Effector CD8-positive, alpha-beta T cell (primary cell): ENCODE results near the gene SEMA6C.

Experiments
- DNase-seq: peaks from one replicate; lab custom pipeline; 2025; lab: John Stamatoyannopoulos, UW

SEMA6C gene

GRCh38 chr1:151159373-151159772 lies 12.9 kb upstream of the SEMA6C start:
- DNase-seq: no peak

GRCh38 chr1:151158751-151159251 lies 12.4 kb upstream of the SEMA6C start:
- DNase-seq: no peak

GRCh38 chr1:151158326-151158725 lies 11.9 kb upstream of the SEMA6C start:
- no peak for DNase-seq

GRCh38 chr1:151157067-151157531 lies 10.7 kb upstream of the SEMA6C start:
- DNase-seq: peak; percentile 22

- peak; percentile 48 for DNase-seq
These were observed 10.0 kb upstream of the SEMA6C start, which contains the start of gene TNFAIP8L2 for GRCh38 chr1:151156515-151156819. TNFAIP8L2 (plus strand) TSS chr1:151156649; CDS start chr1:151158698, 2,049 bp downstream.

- no peak for DNase-seq
These were observed 1.2 kb upstream of the SEMA6C start for GRCh38 chr1:151147665-151148064.

- DNase-seq: no peak
These were observed 687 bp upstream of the SEMA6C start for GRCh38 chr1:151147132-151147503.

GRCh38 chr1:151146072-151146411 lies 389 bp downstream of the SEMA6C start:
- DNase-seq: no peak

GRCh38 chr1:151145304-151146071 lies 943 bp downstream of the SEMA6C start:
- no peak for DNase-seq

GRCh38 chr1:151144474-151145303 lies 1.7 kb downstream of the SEMA6C start:
- no peak for DNase-seq

- no peak for DNase-seq
These were observed 2.4 kb downstream of the SEMA6C start for GRCh38 chr1:151143986-151144385.

- DNase-seq: no peak
These were observed 3.4 kb downstream of the SEMA6C start for GRCh38 chr1:151143057-151143435.

GRCh38 chr1:151142411-151143056 lies 3.9 kb downstream of the SEMA6C start:
- no peak for DNase-seq

GRCh38 chr1:151137789-151138188 lies 8.6 kb downstream of the SEMA6C start:
- no peak for DNase-seq

- no peak for DNase-seq
These were observed 10.7 kb downstream of the SEMA6C start for GRCh38 chr1:151135433-151136385.

GRCh38 chr1:151134991-151135390 lies 11.4 kb downstream of the SEMA6C start:
- no peak for DNase-seq

GRCh38 chr1:151134396-151134795 lies 12.0 kb downstream of the SEMA6C start:
- no peak for DNase-seq

- DNase-seq: no peak
These were observed 13.2 kb downstream of the SEMA6C start for GRCh38 chr1:151133018-151133806.

- DNase-seq: no peak
These were observed 14.0 kb downstream of the SEMA6C start for GRCh38 chr1:151132335-151133017.
